Measurements from ENCODE around the gene PSG5.
"Not testable (repeated sequence)": the region's sequence is repeated elsewhere in the genome, so short reads cannot be mapped to it uniquely, and the experiment has no call there.

GRCh38 chr19:43179569-43180147 lies 6.7 kb downstream of the PSG5 start:
- TF ChIP-seq, protein P1, sequence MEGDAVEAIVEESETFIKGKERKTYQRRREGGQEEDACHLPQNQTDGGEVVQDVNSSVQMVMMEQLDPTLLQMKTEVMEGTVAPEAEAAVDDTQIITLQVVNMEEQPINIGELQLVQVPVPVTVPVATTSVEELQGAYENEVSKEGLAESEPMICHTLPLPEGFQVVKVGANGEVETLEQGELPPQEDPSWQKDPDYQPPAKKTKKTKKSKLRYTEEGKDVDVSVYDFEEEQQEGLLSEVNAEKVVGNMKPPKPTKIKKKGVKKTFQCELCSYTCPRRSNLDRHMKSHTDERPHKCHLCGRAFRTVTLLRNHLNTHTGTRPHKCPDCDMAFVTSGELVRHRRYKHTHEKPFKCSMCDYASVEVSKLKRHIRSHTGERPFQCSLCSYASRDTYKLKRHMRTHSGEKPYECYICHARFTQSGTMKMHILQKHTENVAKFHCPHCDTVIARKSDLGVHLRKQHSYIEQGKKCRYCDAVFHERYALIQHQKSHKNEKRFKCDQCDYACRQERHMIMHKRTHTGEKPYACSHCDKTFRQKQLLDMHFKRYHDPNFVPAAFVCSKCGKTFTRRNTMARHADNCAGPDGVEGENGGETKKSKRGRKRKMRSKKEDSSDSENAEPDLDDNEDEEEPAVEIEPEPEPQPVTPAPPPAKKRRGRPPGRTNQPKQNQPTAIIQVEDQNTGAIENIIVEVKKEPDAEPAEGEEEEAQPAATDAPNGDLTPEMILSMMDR (IDR thresholded peaks at IDR 0.05; ENCODE audit: insufficient read depth, low read length) = not testable (repeated sequence)
- TF ChIP-seq GABPA (IDR thresholded peaks at IDR 0.05; ENCODE audit: low read depth) = not testable (repeated sequence)
- TF ChIP-seq, protein P2, sequence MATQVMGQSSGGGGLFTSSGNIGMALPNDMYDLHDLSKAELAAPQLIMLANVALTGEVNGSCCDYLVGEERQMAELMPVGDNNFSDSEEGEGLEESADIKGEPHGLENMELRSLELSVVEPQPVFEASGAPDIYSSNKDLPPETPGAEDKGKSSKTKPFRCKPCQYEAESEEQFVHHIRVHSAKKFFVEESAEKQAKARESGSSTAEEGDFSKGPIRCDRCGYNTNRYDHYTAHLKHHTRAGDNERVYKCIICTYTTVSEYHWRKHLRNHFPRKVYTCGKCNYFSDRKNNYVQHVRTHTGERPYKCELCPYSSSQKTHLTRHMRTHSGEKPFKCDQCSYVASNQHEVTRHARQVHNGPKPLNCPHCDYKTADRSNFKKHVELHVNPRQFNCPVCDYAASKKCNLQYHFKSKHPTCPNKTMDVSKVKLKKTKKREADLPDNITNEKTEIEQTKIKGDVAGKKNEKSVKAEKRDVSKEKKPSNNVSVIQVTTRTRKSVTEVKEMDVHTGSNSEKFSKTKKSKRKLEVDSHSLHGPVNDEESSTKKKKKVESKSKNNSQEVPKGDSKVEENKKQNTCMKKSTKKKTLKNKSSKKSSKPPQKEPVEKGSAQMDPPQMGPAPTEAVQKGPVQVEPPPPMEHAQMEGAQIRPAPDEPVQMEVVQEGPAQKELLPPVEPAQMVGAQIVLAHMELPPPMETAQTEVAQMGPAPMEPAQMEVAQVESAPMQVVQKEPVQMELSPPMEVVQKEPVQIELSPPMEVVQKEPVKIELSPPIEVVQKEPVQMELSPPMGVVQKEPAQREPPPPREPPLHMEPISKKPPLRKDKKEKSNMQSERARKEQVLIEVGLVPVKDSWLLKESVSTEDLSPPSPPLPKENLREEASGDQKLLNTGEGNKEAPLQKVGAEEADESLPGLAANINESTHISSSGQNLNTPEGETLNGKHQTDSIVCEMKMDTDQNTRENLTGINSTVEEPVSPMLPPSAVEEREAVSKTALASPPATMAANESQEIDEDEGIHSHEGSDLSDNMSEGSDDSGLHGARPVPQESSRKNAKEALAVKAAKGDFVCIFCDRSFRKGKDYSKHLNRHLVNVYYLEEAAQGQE (IDR thresholded peaks at IDR 0.05; ENCODE audit: insufficient replicate concordance, low read depth) = not testable (repeated sequence)
